Neural progenitor cell (in vitro differentiated cells): ENCODE measurements around the gene SLX4IP.

Experiments
- CTCF ChIP-seq: fragments of 200-600 bp; sonication (generic); IDR thresholded peaks from 2 replicates; pipeline ENCODE4 v1.5.1; 2017; ENCODE audit warnings: antibody characterized with exemption, mild to moderate bottlenecking
- EZH2 ChIP-seq: fragments of 200-600 bp; sonication (generic); IDR thresholded peaks from 2 replicates; pipeline ENCODE4 v1.6.1; 2017; ENCODE audit warnings: antibody characterized with exemption, mild to moderate bottlenecking, moderate library complexity
- EZH2phosphoT487 ChIP-seq: fragments of 200-600 bp; sonication (generic); IDR thresholded peaks from 2 replicates; pipeline ENCODE4 v1.6.1; 2017; ENCODE audit warnings: antibody characterized with exemption

- TF ChIP-seq CTCF (no peak), EZH2 (no peak), EZH2phosphoT487 (no peak)
Measured at GRCh38 chr20:10550204-10551118, 115.4 kb downstream of the SLX4IP start.
